GM19452 (cell line): ENCODE measurements around the gene PYROXD2.

ENCODE experiments used
- ATAC-seq: cut with Tn5 transposase; IDR thresholded peaks from one replicate; pipeline ENCODE4 v1.9.1; 2021; ENCODE audit not compliant: unreplicated experiment

The PYROXD2 gene

DNA sequence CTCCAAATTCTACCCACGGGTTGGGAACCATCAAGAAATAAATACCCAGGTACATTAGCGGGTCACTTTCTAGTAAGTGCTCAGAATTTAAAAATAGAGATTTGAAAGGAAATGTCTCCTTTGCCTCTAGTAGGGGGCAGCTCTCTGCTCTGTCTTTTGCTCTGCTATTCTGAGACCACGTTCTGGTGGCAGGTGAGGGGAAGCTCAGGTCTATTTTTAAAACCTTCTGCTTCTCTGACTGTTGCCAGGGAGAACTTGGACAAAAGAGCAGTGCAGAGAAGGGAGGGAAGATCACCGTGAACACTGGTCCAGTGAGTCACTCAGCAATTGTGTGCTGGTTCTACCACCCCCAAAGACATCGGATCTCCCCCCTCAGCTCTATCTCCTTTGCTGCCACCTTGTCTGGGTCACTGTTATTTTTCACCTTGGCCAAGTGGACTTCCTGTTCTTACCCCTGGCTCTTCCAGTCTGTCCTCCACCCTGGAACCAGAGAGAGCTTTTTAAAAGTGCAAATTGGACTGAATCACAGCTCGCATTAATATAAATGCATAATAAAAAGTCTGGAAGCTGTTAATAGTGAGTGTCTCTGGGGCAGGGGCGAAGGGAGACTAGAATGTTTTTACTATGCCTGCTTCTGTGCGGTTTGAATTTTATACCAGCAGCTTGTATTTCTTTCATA, 74.6 kb downstream of the PYROXD2 start:
- peak; percentile 50 for ATAC-seq

DNA sequence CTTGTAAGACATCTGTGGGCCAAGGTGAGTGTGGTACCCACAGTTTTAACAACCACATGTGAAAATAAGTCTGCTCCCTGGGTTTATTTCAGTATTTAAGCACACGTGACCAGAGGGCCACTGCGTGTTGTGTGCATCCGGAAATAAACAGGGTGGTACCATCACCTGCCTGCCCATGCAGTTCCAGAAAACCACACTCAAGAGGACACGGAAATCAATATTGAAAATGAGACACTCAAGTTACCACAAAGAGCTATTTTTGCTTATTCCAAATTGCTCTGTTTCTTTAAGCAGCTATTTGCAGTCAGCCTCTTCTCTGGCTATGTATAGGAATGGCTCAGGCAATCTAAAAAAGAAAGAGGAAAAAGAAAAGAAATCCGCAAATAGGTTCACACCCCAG, 75.2 kb downstream of the PYROXD2 start:
- peak; percentile 92 for ATAC-seq

DNA sequence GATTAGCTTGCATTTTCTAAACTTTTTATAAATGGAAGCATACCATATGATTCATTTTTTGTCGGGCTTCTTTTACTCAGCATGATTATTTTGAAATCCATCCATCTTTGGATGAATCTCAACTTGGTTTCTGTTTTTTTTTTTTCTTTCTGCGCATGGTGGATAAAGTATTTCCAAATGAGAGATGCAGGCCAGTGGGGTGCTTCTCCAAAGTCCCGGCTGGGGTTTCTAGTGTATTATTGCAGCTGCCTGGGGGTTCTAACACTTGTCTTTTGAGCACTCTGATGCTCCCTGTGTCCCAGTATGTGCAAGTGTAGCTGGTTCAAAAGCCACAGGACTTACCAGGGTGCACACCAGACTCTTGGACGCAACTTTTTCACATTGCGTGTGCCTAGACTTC, 76.1 kb downstream of the PYROXD2 start:
- no peak for ATAC-seq

DNA sequence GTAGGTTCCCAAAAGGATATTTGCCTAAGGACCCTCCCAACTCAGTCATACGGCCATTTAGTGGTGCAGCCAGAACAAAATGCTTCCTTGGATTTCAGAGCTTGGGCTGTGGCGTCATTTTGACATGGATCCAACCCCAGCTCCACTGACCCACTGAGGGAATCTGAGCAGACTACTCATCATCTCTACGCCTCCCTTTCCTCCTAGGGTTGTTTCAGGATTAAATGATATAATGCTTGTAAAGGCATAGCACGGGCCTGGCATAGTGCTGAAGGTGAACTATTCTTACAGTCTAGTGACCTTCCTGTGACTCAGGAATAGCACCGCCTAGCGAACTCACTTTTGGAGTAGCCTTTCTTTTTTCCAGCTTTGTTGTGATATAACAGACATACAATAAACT, 76.7 kb downstream of the PYROXD2 start:
- no peak for ATAC-seq

DNA sequence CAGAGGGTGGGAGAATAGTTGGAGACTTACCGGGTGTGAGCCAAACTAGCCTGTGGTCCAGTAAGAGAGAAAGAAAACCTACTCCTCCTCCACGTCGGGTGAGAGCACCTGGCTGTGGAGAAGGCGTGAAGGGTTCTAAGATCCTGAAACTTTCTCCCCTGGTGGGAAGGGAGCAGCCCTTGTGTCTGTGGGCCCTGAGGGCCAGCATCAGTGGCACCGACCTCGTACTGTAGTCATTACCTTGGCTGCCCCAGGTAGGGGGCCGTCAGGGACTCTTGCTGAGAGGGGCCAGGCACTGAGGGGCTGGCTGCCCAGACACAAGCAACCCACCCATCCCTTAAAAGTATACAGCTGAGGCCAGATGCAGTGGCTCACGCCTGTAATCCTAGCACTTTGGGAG, 77.5 kb downstream of the PYROXD2 start:
- no peak for ATAC-seq
